ENCODE data around the gene CCNL2.

Gene CCNL2

DNA sequence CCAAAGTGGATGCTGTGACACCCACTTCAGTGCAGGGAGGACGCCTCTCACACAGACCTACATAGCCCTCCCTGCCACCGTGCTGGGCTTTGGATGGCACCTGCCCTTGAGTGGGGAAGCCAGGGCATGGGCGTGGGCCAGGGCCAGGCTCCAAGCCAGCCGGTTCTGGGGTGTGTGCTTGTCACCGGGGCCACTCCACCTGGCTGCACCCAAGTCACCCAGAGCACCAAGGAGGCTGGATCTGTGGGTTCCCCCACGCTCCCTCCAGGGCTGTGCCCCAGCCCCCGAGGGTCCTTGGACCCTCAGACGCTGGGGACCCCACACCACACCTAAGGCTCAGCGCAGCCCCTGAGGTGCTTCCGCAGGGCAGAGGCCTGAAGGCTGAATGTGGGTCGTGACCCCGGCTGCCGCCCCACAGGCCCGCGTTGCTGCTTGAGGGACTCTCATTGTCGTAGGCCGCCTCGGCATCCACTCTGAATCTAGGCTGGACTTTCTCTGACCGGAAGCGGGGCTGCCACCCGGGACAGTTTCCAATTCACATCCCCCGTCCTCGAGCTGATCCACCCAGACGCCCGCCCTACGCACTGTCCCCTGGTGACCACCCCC lies 42.2 kb downstream of the CCNL2 start:
- DNase-seq (ENCODE audit: low read depth in 2 of 2), result no peak

DNA sequence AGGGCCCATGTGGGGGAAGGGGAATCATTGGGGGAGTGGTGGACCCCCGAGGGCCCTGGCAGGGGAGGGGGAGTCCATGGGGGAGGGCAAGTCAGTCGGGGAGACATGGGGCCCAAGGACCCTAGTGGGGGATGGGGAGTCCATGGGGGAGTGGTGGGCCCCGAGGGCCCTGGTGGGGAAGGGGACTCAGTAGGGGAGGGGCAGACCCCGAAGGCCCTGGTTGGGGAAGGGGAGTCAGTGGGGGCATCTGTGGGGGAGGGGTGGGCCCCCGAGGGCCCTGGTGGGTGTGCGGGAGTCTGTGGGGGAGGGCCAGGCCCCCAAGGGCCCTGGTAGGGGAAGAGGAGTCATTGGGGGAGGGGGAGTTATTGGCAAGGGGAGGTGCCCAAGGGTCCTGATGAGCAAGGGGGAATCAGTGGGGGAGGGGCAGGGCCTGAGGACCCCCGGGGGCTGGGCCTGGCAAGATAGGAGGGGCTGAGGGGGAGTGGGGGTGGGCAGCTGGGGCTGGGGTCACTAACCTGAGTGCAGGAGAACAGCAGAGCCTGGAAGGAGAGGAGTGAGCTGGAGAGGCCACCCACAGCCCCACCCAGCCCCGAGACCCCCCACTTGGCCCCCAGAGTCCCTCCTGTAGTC lies 42.9 kb downstream of the CCNL2 start:
- DNase-seq (ENCODE audit: low read depth in 2 of 2), result no peak

DNA sequence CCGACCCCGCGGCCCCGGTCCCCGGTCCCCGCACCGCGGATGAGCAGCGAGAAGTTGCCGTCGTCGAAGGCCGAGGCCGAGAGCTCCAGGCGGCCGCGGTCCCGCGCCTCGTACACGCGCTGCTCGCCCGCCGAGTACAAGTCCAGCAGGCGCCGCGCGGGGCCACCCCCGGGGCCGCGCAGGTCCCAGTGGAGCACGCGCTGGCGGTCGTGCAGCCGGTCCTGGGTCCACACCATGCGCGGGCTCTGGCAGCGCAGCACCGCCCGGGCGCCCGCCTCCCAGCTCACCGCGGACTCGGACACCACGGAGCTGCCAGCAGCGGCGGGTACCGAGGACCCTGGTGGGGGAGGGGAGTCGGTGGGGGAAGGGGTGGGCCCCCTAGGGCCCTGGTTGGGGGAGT lies 43.7 kb downstream of the CCNL2 start:
- no peak for DNase-seq (ENCODE audit: low read depth in 2 of 2)

DNA sequence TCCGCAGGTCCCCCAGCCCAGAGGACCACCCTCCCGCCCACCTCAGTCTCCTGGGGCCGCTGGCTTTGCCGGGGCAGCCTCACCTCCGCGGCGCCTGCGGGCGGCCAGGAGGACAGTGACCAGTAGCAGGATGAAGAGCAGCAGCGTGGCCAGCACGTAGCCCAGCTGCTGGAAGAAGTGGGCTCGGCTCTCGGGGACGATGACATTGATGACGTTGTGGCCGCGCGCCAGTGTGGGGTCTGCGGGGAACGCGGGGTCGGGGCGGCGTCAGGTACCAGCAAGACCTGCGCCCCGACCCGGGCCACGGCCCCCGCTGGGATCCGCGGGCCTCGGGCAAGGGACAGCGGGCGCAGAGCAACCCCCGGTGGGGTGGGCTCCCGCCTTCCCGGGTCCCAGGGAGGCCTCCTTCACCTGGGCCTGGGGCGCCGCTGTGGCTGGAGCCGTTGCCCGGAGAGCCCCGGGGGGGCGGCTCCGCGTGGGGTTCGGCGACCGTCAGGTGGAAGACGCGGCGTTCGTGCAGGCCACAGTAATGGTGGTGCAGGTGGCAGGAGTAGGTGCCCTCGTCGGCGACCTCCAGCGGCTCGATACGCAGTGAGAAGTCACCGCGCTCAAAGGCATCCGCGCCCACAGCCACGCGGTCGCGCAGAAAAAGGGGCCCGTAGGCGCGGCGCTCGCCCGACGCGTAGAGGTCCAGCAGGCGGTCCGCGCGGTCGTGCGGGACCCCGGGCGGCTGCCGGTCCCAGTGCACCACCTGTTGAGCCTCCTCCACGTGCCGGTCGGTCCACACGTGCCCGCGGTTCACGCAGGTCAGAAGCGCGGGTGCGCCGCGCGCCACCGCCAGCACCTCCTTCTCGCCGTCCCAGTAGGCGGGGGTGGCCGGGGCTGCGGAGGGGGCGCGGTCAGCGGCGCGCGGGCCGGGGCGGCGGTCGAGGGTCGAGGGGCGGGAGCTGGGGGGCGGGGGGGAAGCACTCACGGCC lies 44.6 kb downstream of the CCNL2 start:
- no peak for DNase-seq (ENCODE audit: low read depth in 2 of 2)

DNA sequence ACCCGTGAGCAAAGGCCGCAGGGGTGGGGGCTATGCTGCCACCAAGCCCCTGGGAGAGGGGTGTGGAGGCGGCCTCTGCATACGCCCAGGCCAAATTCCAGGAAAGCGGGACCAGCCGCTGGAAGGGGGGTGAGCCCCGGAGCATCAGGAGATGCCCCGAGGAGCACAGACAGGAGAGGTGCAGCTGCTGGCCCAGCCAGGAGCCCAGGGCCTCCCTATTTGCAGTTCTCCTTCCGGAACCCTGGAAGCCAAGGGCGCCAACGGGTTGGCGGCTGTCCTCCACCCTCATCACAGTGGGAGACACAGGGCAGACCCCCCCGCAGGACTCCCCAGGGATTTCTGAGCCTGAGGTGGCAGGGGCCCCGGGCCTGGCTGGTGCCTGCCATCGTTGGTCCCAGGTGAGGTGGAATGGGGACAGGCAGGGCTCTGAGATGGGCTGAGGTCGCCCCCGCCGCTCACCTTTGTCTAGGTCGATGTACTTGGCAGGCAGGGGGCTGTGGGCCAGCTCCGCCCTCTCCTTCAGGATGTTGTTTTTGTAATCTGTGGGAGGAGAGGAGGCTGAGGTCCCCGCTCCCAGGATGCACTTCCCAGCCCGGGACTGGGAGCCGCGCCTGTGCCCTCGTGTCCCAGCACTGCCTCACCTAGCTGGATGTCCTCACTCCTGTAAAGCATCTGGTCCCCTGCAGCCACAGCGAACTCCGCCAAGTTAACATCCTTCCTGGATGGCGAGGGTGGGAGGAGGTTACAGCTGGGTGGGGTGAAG lies 45.6 kb downstream of the CCNL2 start:
- DNase-seq (ENCODE audit: low read depth in 2 of 2), result no peak

DNA sequence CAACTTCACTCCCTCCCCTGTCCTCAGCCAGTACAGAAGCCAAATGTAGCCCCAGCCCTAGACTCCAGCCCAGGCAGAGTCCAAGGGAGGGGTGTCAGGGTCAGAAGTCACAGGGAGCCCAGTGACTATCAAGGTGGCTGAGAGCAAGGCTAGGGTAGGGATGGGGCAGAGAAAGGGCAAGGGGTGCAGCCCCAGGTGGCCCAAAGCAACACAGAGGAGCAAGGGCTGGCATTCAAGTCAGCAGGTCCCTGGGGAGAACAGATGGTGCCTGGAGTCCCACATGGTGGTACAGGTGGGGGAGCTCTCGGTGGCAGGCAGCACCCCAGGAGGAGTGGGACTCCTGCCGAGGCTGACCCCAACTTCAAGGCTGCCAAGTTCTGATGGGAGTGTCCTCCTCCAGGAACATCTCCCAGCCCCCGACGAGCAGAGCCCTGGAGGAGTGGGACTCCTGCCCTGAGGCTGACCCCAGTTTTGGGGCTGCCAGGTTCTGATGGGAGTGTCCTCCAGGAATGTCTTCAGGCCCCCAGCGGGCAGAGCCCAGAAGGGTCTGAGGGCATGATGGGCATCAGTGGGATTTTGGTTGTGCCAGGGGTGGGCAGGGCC lies 46.2 kb downstream of the CCNL2 start:
- no peak for DNase-seq (ENCODE audit: low read depth in 2 of 2)

DNA sequence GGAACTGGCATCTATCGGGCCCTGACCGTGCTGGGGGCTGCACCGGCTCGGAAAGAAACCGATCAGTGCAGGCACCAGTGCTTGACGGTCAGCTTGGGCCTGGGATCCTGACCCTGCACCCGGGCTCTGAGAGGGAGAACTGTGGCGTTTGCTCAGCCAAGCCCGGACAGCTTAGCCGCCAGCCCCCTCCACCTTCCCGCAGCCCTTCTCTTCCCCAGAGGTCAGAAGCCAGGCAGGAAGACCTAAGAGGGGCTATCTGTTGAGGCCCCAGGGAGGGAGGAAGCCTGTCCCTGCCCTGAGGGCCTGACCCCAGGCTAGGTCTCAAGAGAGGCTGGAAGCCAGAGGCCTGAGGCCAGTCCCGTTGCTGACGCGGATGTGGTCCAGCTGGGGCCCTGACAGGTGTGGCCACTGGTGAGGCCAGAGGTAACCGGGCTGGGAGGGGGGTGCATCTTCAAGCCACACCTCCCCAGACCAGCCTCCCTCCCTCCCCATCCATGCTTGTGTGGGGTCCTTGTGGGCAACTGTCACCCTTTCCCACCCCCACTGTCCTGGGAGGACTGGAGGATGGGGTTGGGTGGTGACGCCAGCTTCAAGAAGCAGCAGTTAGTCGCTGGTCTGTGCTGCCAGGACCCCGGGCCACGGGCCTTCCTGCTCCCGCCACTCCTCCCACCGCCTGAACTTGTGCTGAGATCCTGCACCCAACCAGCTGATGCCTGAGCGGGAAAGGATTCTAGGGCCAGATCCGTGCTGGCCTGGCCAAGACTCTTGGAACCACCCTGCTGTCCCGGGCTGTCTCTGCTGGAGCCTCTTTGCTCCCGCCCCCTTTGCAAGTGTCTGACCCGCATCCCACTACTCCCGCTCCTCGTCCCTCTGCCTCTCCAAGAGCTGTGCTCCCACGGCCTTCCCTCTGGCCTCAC lies 47.4 kb downstream of the CCNL2 start:
- DNase-seq (ENCODE audit: low read depth in 2 of 2), result no peak

DNA sequence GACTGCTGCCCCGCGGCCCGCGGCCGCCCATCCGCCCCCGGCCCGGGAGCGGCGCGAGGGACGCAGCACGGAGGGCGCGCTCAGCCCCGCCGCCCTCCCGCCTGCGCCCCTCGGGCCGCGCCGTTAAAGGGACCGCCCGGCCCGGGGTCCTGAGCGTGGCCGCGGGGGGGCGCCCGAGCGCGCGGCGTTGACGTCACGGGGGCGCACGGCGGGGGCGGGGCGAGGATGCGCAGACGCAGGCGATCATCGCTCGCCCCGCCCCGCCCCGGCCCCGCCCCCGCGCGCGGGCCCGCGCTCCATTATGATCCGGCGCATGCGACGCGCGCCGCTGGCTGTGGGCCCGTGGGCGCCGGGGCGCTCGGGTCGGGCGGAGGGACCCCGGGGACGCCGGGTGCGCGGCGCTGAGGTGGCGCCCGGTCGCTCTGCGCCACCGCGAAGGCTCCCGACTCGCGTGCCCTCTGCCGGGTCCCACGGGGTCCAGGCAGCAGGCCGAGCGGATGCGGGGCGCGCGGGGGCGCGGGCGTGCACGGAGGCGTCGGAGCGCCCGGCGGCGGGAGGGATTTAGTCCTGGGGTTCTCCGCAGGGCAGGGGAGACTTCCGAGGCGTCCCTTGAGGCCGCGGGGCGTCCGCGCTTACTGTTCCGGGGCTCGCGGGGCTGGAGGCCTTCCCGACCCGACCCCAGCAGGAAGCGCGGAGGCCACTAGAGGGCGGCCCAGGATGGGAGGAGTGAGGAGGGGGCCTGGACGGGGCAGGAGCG lies 49.7 kb downstream of the CCNL2 start, which contains the start of gene DVL1:
TSS of gene DVL1 (minus strand) at position 163 of the 757 bp plus-strand sequence. CDS start 353 bp downstream, outside the sequence.
- DNase-seq (ENCODE audit: low read depth in 2 of 2), result peak; percentile 38 to 45

DNA sequence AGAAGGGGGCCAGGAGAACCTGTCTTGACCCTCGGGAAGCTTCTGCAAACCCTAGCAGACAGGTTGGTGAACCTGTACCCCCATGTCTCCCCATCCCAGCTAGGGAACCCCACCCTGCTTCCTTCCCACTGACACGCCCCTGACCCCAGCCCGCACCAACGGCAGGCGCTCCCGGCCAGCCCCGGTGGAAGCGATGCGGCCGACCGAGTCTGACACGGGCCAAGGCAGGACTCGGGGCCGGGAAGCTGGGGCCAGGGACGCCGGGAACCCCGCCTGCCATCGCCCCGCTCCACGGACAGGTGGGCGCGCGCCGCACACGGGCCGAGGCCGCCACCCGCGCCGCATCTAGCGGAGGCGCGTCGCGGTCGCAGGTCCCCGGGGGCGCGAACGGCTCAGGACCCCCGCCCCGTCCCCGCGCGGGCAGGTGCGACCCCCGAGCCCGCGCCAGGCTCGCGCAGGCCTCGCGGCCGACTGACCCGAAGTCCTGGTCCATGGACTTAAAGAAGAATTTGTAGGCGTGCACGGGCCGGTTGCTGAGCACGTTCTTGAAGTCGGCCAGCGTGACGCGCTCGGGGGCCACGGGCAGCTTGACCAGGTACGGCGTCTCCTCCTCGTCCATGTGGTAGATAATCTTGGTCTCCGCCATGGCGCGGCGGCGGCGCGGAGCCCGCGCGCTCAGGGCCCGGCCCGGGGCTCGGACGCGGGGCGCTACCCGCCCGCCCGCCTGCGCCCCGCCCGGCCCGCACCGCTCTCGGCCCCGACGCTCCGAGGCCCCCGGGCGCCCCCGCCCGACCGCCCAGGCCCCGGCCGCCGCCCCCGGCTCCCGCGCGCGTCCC lies 50.5 kb downstream of the CCNL2 start:
- no peak for DNase-seq (ENCODE audit: low read depth in 2 of 2)

DNA sequence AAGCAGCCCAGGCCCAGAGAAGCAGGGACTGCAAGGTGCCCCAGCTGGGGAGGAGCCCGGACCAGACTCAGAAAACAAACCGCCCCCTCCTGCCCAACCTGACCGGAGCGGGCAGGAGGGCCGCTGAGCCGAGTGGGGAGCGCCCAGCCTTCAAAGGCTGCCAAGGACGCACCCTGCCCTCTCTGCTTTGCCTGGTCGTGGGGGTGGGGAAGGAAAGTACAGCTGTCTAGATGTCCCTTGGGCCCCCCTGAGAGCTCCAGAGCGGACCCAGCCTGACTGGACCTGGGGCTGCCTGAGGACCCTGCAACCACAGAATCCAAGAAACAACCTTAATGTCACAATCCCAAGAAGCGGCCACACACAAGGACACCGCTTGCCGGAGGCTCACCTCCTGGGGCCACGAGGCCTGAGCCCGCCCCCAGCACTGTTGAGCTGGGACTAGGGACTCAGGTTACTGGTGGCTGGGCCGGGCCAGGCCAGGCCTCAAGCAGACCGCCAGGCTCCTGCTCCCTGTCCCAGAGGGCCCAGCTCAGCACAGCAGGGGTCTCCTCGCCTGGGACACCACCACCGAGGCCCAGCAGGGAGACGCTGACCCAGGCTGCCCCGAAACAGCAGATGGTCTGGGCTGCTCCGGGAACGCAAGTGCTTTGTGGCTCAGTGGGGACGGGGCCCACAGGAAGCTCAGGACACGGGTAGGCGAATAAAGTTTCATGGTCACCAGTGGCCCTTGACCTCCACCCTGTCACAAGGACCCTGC lies 51.3 kb downstream of the CCNL2 start:
- no peak for DNase-seq (ENCODE audit: low read depth in 2 of 2)

DNA sequence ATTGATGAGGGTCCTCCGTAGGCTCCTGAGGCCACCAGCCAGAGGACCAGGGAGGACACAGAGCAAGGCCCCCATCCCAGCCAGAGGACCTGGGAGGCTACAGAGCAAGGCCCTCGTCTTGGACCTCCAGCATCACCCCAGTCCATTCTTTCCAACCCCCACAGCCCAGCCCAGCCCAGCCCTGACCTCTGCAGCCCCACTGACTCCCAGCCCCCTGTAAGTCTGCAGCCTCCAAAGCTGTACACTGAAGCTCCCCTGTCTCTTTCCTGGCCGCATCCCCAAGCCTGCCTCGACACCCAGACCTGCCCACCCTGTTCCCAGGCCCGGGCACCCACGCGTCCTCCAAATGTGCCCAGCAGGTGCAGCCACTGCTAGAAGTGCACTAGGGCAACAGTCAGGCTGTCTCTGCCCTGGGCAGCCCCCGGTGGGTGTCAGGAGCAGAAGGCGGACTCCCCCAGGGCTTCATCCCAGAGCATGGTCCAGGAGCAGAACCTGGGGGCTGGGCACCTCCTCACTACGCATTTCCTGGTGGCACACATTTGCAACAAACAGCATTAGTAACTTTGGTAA lies 52.0 kb downstream of the CCNL2 start:
- no peak for DNase-seq (ENCODE audit: low read depth in 2 of 2)

DNA sequence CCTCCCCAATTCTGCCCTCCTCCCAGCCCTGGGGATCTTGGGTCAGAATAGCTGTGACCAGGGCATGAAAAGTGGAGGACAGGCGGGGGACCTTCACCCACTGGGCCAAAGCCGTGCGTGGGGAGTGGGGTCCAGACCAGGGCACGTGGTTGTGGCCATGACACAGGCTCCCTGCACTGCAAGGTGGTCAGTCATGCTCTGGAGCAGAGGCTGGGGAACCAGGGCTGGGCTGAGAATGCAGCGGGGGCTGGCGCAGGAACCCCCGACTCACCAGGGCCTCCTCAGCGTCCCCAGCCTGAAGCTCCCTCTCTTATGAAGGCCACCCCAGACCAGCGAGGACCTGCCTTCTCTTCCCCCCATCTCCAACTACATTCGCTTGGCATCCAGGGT lies 52.6 kb downstream of the CCNL2 start:
- DNase-seq (ENCODE audit: low read depth in 2 of 2), result no peak

DNA sequence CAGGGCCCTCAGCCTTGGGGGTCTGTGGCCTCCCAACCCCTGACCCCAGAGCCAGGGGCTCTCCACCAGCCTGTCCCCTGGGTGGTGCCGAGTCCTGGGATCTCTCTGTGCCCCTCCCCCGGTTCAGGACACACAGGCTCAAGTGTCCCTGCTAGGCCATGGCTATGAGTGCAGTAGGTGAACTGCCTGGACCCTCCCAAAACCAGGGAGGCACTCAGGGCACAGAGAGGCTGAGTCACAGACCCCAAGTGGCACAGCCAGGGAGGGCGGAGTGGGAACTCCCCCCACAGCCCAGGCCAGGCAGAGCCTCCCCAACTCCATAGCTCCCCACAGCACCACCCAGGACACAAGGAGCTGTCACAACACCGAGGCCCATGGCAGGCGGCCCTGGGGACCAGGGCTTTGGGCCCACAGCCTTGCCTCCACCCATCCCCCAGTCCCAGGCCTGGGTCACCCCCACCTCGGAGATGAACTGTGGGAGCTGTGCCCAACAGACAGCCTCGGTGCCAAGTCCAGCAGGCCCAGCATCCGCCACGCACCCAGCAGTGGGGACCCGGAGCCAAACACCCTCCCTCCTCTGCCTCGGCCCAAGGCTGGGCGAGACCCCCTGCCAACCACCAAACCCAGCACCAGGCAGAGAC lies 53.2 kb downstream of the CCNL2 start:
- DNase-seq (ENCODE audit: low read depth in 2 of 2), result no peak

DNA sequence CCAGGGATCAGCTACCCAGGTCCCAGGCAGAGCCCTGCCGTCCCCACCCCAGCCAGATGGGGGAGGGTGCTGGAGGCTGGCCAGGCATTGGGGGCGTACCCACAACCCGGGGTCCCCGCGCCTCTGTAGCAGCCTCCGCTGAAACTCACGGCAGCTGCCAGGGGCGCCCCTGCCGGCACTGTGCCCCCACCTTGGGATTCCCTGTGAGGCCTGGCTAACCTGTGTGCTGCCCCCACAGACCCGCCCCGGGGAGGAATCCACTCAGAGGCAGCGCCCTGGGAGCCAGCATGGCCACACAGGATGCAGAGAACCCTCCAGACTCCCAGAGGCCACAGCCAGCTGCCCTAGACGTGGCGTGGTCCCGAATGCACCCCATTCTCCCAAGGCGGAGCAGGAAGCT lies 53.8 kb downstream of the CCNL2 start:
- no peak for DNase-seq (ENCODE audit: low read depth in 2 of 2)

DNA sequence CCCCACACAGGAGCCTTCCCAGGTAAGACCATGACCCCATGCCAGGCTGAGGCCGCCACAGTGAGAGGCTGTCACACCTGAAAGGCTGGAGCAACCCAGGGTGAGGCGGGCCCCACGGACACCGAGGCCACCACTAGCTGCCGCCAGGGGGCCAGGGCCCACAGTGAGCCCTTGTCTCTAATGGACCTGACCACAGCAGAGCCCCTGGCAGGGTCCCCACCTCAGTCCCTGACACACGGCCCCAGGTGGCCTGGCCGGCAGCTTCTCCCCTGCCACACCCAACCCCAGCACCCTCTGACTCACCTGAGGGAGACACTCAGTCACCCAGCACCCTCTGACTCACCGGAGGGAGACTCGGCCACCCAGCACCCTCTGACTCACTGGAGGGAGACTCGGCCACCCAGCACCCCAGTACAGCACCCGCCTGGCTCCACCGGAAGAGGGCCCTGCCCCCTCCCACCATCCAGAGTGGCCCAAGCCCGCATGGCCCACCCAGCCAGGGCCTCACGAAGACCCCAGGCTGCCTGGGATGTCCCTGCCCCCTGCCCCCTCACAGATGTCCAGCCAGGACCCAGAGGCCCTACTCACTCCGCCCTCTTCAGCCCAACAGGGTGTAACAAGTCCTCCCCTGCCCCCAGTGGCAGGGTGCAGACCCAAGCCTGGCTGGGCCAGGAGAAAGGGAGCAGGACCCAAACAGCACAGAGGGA lies 54.3 kb downstream of the CCNL2 start:
- peak; percentile 29 to 42 for DNase-seq (ENCODE audit: low read depth in 2 of 2)

DNA sequence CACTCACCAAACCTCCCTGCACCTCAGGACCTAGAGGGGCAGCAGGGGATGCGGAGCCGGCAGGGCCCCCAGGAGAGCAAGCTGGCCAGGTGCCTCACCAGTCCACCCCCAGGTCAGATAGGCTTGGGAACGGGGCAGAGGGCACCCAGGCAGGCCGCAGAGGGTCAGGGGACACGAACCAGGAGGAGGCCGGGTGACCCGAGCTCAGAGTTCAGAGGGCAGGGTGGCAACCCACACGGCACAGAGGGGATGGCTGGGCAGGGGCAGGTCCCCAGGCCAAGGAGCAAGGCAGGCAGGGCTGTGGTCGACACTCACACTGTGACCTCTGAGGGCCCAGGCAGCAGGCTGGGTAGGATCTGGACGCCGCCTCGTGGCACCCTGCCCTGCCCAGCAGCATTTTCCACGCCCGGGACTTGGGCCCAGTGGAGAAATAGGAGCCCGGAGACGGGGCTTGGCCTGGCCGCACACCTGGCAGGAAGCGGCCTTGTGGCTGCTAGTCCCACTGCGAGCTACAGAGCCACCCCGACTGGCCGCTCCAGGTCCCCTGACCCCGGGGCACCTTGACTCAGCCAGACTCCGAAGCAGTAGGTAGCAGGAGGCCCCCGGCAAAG lies 55.2 kb downstream of the CCNL2 start:
- DNase-seq (ENCODE audit: low read depth in 2 of 2), result no peak
